K562 (cell line): ENCODE data around the gene ME3. TPM values are rescaled to one million over a fixed set of nuclear protein-coding genes. Genes with fewer than 3 reads are reported as not detected.

ENCODE experiments used
- ADNP ChIP-seq: fragments of 200-800 bp; sonication (Bioruptor generic); IDR thresholded peaks from 2 replicates; pipeline ENCODE4 v1.6.1; 2016; ENCODE audit warnings: missing genetic modification characterization, missing compliant biosample characterization
- CHD4 ChIP-seq: fragments of 200-600 bp; sonication (generic); IDR thresholded peaks from 3 replicates; pipeline ENCODE4 v1.6.1; 2012; ENCODE audit warnings: low read depth, mild to moderate bottlenecking, mixed read lengths, low read length, inconsistent platforms; ENCODE audit not compliant: insufficient read depth, insufficient replicate concordance, poor library complexity, severe bottlenecking
- E2F1 ChIP-seq: sonication (generic); formaldehyde crosslinking; IDR thresholded peaks from 2 replicates; pipeline ENCODE4 v1.8.1; 2023; ENCODE audit warnings: mild to moderate bottlenecking, missing genetic modification reagents, moderate library complexity
- FOXM1 ChIP-seq, 2 experiments: fragments of 450-650 bp in 1 of 2; sonication (generic) in 1 of 2; formaldehyde crosslinking in 1 of 2; IDR thresholded peaks; 2 replicates each; pipeline versions ENCODE4 v1.6.1 to v1.9.0; 2017 to 2022; ENCODE audit warnings: low read depth in 2 of 2, mild to moderate bottlenecking in 2 of 2, missing genetic modification reagents in 1 of 2, moderate library complexity in 1 of 2
- SOX6 ChIP-seq: fragments of 450-650 bp; IDR thresholded peaks from 2 replicates; pipeline ENCODE4 v1.6.1; 2014; ENCODE audit warnings: mild to moderate bottlenecking
- ZBTB43 ChIP-seq: sonication (generic); formaldehyde crosslinking; IDR thresholded peaks from 2 replicates; pipeline ENCODE4 v1.8.0; 2023; ENCODE audit warnings: mild to moderate bottlenecking, missing genetic modification reagents
- ZNF165 ChIP-seq: fragments of 250-450 bp; sonication (Bioruptor Pico); IDR thresholded peaks from 2 replicates; pipeline ENCODE4 v1.4.0; 2020; ENCODE audit warnings: borderline replicate concordance
- ZNF197 ChIP-seq: fragments of 200-800 bp; sonication (Bioruptor generic); IDR thresholded peaks from 2 replicates; pipeline ENCODE4 v1.6.1; 2016; ENCODE audit warnings: low read depth, missing genetic modification characterization, missing compliant biosample characterization
- ZNF318 ChIP-seq, 2 experiments: fragments of 450-650 bp; IDR thresholded peaks; 2 replicates each; pipeline ENCODE4 v1.6.1; 2016; ENCODE audit warnings: mild to moderate bottlenecking in 2 of 2, borderline replicate concordance in 1 of 2, low read depth in 1 of 2, moderate library complexity in 1 of 2
- ZNF384 ChIP-seq: IDR thresholded peaks from 2 replicates; pipeline ENCODE4 v1.6.1; 2012; ENCODE audit warnings: low read depth, low read length, improper control_type of control experiment
- polyA plus RNA-seq, 8 experiments: library from polyadenylated mRNA; depleted of rRNA in 4 of 8; stranded (reverse) in 5 of 8; unstranded in 3 of 8; fragments of >200 nt; fragmentation: Nextera tagmentation in 2 of 8; fragmentation: Illumina TruSeq in 1 of 8; extraction: Ambion mirVana in 2 of 8; extraction: Trizol in 1 of 8; gene quantifications; 2 replicates each; pipeline versions ENCODE4 v1.2.1 to v1.2.3, GENCODE V29; 2011 to 2014; ENCODE audit warnings: inconsistent platforms in 1 of 8, missing spikeins in 1 of 8
- total RNA-seq, 7 experiments: library from RNA; depleted of rRNA in 6 of 7; stranded (reverse); fragments of >200 nt in 6 of 7; fragmentation: Illumina TruSeq in 2 of 7; extraction: Trizol in 2 of 7; gene quantifications; 2 replicates each; pipeline versions ENCODE4 v1.2.1 to v1.2.3, GENCODE V29; 2011 to 2021; ENCODE audit warnings: low replicate concordance in 1 of 7
- TF ChIP-seq, protein P1 (sequence below), 3 experiments: fragments of 200-800 bp in 1 of 3; fragments of 250-450 bp in 1 of 3; fragments of 450-650 bp in 1 of 3; sonication (Bioruptor Pico) in 1 of 3; sonication (Bioruptor generic) in 1 of 3; formaldehyde crosslinking in 1 of 3; IDR thresholded peaks; 2 replicates each; pipeline versions ENCODE4 v1.6.1 to v1.8.0; 2016 to 2022; ENCODE audit warnings: mild to moderate bottlenecking in 2 of 3, missing genetic modification characterization in 2 of 3, missing compliant biosample characterization in 1 of 3, moderate library complexity in 1 of 3

The ME3 gene
- total and polyA plus RNA-seq, 9 of the 15 experiments (the other 6 are each of a cell fraction or from before 2014, with no cell fraction given) = not detected

DNA sequence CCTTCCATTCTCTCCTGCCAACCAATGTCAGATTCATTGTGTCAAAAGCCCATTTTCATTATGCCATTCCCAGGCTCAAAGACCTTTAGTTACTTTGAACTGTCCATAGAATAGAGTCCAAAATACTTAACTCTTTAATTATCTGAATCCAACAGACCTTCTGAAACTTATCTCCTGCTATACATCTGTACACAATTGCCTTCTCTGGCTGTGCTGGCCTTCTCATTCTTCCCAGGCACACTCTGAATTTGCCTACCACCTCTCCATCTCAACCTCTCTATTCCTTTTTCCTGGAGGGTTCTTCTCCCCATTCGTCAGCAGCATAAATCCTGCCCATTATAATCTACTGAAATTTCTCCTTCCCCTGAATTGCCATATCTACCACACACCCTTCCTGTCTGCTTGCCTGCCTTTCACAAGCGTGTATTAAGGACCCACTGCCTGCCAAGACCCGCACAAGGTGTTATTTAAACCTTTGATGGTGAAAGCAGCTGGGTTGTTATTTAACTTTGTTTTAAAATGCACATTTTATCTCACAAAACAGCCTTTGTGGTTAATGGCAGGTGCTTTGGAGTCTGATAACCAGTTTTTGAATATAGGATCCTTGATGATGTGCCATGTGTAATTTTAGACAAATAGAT is 171.8 kb downstream of the ME3 start (continued):
- TF ChIP-seq ZBTB43 (CRISPR knock-in tag) = no peak
- no peak for TF ChIP-seq ADNP (tag)
- TF ChIP-seq, protein P1, sequence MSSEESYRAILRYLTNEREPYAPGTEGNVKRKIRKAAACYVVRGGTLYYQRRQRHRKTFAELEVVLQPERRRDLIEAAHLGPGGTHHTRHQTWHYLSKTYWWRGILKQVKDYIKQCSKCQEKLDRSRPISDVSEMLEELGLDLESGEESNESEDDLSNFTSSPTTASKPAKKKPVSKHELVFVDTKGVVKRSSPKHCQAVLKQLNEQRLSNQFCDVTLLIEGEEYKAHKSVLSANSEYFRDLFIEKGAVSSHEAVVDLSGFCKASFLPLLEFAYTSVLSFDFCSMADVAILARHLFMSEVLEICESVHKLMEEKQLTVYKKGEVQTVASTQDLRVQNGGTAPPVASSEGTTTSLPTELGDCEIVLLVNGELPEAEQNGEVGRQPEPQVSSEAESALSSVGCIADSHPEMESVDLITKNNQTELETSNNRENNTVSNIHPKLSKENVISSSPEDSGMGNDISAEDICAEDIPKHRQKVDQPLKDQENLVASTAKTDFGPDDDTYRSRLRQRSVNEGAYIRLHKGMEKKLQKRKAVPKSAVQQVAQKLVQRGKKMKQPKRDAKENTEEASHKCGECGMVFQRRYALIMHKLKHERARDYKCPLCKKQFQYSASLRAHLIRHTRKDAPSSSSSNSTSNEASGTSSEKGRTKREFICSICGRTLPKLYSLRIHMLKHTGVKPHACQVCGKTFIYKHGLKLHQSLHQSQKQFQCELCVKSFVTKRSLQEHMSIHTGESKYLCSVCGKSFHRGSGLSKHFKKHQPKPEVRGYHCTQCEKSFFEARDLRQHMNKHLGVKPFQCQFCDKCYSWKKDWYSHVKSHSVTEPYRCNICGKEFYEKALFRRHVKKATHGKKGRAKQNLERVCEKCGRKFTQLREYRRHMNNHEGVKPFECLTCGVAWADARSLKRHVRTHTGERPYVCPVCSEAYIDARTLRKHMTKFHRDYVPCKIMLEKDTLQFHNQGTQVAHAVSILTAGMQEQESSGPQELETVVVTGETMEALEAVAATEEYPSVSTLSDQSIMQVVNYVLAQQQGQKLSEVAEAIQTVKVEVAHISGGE (CRISPR knock-in tag; IDR thresholded peaks at IDR 0.05) = no peak
- no peak for TF ChIP-seq ZNF318 (IDR thresholded peaks at IDR 0.05; ENCODE audit: borderline replicate concordance in 1 of 2, low read depth in 1 of 2)
- peak; percentile 19; the same call in 1 of the 2 replicates for TF ChIP-seq FOXM1 (IDR thresholded peaks at IDR 0.05; ENCODE audit: low read depth)
- no peak for TF ChIP-seq FOXM1 (CRISPR knock-in tag; IDR thresholded peaks at IDR 0.05; ENCODE audit: low read depth)
- no peak for TF ChIP-seq ZNF197
- TF ChIP-seq E2F1 (CRISPR knock-in tag) = no peak
- TF ChIP-seq CHD4 = no peak
- no peak for TF ChIP-seq ZNF165 (CRISPR knock-in tag)
- peak; percentile 24; the same call in 1 of the 2 replicates for TF ChIP-seq SOX6
- TF ChIP-seq ZNF384 = no peak
